ENCODE results near the gene PCBP3. TPM values are rescaled to one million over a fixed set of nuclear protein-coding genes. Genes with fewer than 3 reads are reported as not detected.

Gene PCBP3
- total and polyA plus RNA-seq, 2 of the 13 experiments (the other 11 are each of a cell fraction or from before 2014, with no cell fraction given): not detected

- in situ Hi-C loops (cut with HindIII; ENCODE audit: extremely low pct_ligation_motif_present, low pct_unique_long_range_greater_than_20kb): no loop called here
- POLR2A ChIA-PET: no interaction called here
- no peaks in the 10 kb centered on the region for H3K4me1 ChIP-seq (ENCODE audit: insufficient read depth, low read length)
- no peak overlapping the region for H2AFZ ChIP-seq (ENCODE audit: low read length)
- H3K4me2 ChIP-seq (ENCODE audit: low read depth, low read length): no peak overlapping the region
- no peaks in the 10 kb centered on the region for H3K79me2 ChIP-seq (ENCODE audit: insufficient read depth, low read length)
- no peaks in the 10 kb centered on the region for H4K20me1 ChIP-seq (ENCODE audit: insufficient read depth, low read length)
- ATAC-seq (no peak), DNase-seq (ENCODE audit: low spot score) (no peak), FAIRE-seq (no peak)
- no peaks in the 10 kb centered on the region for H3K9me3 ChIP-seq (ENCODE audit: low read length)
- no peak overlapping the region for H3K9ac ChIP-seq (ENCODE audit: insufficient read depth, low read depth, low read length)
- no peak overlapping the region for H3K4me3 ChIP-seq (replicated peaks in 1 of 3; ENCODE audit: insufficient read depth in 1 of 3, low read depth in 2 of 3, low read length in 3 of 3)
- TF ChIP-seq, protein P1, sequence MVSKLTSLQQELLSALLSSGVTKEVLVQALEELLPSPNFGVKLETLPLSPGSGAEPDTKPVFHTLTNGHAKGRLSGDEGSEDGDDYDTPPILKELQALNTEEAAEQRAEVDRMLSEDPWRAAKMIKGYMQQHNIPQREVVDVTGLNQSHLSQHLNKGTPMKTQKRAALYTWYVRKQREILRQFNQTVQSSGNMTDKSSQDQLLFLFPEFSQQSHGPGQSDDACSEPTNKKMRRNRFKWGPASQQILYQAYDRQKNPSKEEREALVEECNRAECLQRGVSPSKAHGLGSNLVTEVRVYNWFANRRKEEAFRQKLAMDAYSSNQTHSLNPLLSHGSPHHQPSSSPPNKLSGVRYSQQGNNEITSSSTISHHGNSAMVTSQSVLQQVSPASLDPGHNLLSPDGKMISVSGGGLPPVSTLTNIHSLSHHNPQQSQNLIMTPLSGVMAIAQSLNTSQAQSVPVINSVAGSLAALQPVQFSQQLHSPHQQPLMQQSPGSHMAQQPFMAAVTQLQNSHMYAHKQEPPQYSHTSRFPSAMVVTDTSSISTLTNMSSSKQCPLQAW (CRISPR knock-in tag; IDR thresholded peaks at IDR 0.05): no peak
- TF ChIP-seq ZNF124 (CRISPR knock-in tag; IDR thresholded peaks at IDR 0.05) (no peak), ISL2 (CRISPR knock-in tag; IDR thresholded peaks at IDR 0.05) (no peak), PCBP1 (IDR thresholded peaks at IDR 0.05; ENCODE audit: borderline replicate concordance, low read depth, low read length) (no peak), NR2F1 (CRISPR knock-in tag; IDR thresholded peaks at IDR 0.05) (no peak), ZBTB7B (CRISPR knock-in tag; IDR thresholded peaks at IDR 0.05) (no peak), SMARCC2 (IDR thresholded peaks at IDR 0.05) (no peak), ZNF232 (CRISPR knock-in tag; IDR thresholded peaks at IDR 0.05; ENCODE audit: borderline replicate concordance) (no peak), MAFF (IDR thresholded peaks at IDR 0.05; ENCODE audit: low read depth, low read length) (no peak)
- intact Hi-C loops (cut with micrococcal nuclease; ENCODE audit: unreplicated experiment): no loop called here
- WGBS (ENCODE audit: low lambda C conversion rate): 20% methylated on average over 7 of the region's 8 CpGs
- H3K27me3 ChIP-seq (ENCODE audit: control insufficient read depth in 1 of 2, insufficient read depth in 2 of 2, low read length in 2 of 2): peaks cover 8 to 60% of the 10 kb centered on the region in 2 experiments
- no peak overlapping the region for H3K27ac ChIP-seq (ENCODE audit: extremely low read length, insufficient read depth, low read length)
- no peaks in the 10 kb centered on the region for H3K36me3 ChIP-seq (replicated peaks in 1 of 2; ENCODE audit: control insufficient read depth in 1 of 2, insufficient read depth in 2 of 2, low read length in 2 of 2)
- no TSS peak for BruUV-seq (replicated peaks)
- CTCF ChIA-PET (ENCODE audit: low intra/inter-chr PET ratio, low total read pairs): no interaction called here
Measured at GRCh38 chr21:45898028-45898350, 254.5 kb downstream of the PCBP3 start.

DNA sequence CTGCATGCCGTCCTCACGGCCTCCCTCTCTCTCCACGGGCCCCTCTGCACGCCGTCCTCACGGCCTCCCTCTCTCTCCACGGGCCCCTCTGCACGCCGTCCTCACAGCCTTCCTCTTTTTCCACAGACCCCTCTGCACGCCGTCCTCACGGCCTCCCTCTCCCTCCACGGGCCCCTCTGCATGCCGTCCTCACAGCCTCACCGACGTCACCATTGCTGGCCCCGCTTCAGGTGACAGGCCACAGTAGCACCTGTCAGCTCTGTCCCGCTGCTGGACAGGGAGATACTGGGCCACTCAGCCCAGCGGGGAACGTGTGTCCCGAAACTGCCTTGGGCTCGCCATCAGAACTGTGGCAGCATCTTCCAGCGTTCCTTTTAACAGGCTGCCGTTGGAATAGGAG, 255.3 kb downstream of the PCBP3 start:
- FAIRE-seq (no peak), ATAC-seq (no peak), DNase-seq (ENCODE audit: low spot score) (no peak)
- H3K4me2 ChIP-seq (ENCODE audit: low read depth, low read length): no peak overlapping the region
- WGBS (ENCODE audit: low lambda C conversion rate): 25% methylated on average over 22 of the region's 24 CpGs
- H2AFZ ChIP-seq (ENCODE audit: low read length): no peak overlapping the region
- no peaks in the 10 kb centered on the region for H3K9me3 ChIP-seq (ENCODE audit: low read length)
- H3K27ac ChIP-seq (ENCODE audit: extremely low read length, insufficient read depth, low read length): no peak overlapping the region
- intact Hi-C loops (cut with micrococcal nuclease; ENCODE audit: unreplicated experiment): no loop called here
- no peaks in the 10 kb centered on the region for H3K79me2 ChIP-seq (ENCODE audit: insufficient read depth, low read length)
- in situ Hi-C loops (cut with HindIII; ENCODE audit: extremely low pct_ligation_motif_present, low pct_unique_long_range_greater_than_20kb): no loop called here
- no peak overlapping the region for H3K9ac ChIP-seq (ENCODE audit: insufficient read depth, low read depth, low read length)
- ChIA-PET CTCF (ENCODE audit: low intra/inter-chr PET ratio, low total read pairs) (no interaction called here), POLR2A (no interaction called here)
- no TSS peak for BruUV-seq (replicated peaks)
- peaks cover 8 to 66% of the 10 kb centered on the region in 2 experiments for H3K27me3 ChIP-seq (ENCODE audit: control insufficient read depth in 1 of 2, insufficient read depth in 2 of 2, low read length in 2 of 2)
- H3K4me3 ChIP-seq (replicated peaks in 1 of 3; ENCODE audit: insufficient read depth in 1 of 3, low read depth in 2 of 3, low read length in 3 of 3): no peak overlapping the region
- H3K36me3 ChIP-seq (replicated peaks in 1 of 2; ENCODE audit: control insufficient read depth in 1 of 2, insufficient read depth in 2 of 2, low read length in 2 of 2): no peaks in the 10 kb centered on the region
- H3K4me1 ChIP-seq (ENCODE audit: insufficient read depth, low read length): no peaks in the 10 kb centered on the region
- no peaks in the 10 kb centered on the region for H4K20me1 ChIP-seq (ENCODE audit: insufficient read depth, low read length)
- TF ChIP-seq ZNF234 (CRISPR knock-in tag; conservative IDR thresholded peaks at IDR 0.05): no peak
- TF ChIP-seq TBX3 (IDR thresholded peaks at IDR 0.05; ENCODE audit: borderline replicate concordance): no peak
- TF ChIP-seq, protein P2, sequence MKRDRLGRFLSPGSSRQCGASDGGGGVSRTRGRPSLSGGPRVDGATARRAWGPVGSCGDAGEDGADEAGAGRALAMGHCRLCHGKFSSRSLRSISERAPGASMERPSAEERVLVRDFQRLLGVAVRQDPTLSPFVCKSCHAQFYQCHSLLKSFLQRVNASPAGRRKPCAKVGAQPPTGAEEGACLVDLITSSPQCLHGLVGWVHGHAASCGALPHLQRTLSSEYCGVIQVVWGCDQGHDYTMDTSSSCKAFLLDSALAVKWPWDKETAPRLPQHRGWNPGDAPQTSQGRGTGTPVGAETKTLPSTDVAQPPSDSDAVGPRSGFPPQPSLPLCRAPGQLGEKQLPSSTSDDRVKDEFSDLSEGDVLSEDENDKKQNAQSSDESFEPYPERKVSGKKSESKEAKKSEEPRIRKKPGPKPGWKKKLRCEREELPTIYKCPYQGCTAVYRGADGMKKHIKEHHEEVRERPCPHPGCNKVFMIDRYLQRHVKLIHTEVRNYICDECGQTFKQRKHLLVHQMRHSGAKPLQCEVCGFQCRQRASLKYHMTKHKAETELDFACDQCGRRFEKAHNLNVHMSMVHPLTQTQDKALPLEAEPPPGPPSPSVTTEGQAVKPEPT (CRISPR knock-in tag; IDR thresholded peaks at IDR 0.05; ENCODE audit: low read depth): no peak
- no peak for TF ChIP-seq CSRNP2 (CRISPR knock-in tag; conservative IDR thresholded peaks at IDR 0.05; ENCODE audit: low read depth)
- no peak for TF ChIP-seq ZBTB42 (CRISPR knock-in tag; IDR thresholded peaks at IDR 0.05)
- no peak for TF ChIP-seq KLF12 (CRISPR knock-in tag; IDR thresholded peaks at IDR 0.05; ENCODE audit: borderline replicate concordance)
- TF ChIP-seq SNRNP70 (IDR thresholded peaks at IDR 0.05; ENCODE audit: low read depth, low read length): no peak

Data from HepG2 (cell line).